Left lung (tissue), 10 donors: ENCODE data around the gene USP30. TPM values are rescaled to one million over a fixed set of nuclear protein-coding genes. Genes with fewer than 3 reads are reported as not detected.

Source experiments
- ATAC-seq: fragments of 200-7000 bp; cut with Tn5 transposase; one replicate; pipeline ENCODE4 v1.9.1; 2020; ENCODE audit warnings: moderate library complexity
- DNase-seq, 4 donors: peaks; one replicate each; pipeline ENCODE4 v3.0.0-alpha.2; 2013 to 2020
- H3K27ac ChIP-seq, 2 donors: fragments of 200-600 bp; sonication (generic) in 1 of 2; one replicate each; pipeline versions ENCODE4 v1.5.0 to v1.8.0; 2020 to 2021
- H3K27me3 ChIP-seq, 2 donors: fragments of 200-600 bp; sonication (generic) in 1 of 2; one replicate each; pipeline versions ENCODE4 v1.5.0 to v1.8.0; 2020 to 2021
- H3K36me3 ChIP-seq, 2 donors: fragments of 200-600 bp; sonication (generic) in 1 of 2; one replicate each; pipeline versions ENCODE4 v1.5.0 to v1.8.0; 2020 to 2021
- H3K4me1 ChIP-seq, 2 donors: fragments of 200-600 bp; one replicate each; pipeline ENCODE4 v1.8.0; 2021
- H3K4me3 ChIP-seq, 2 donors: fragments of 200-600 bp; sonication (generic) in 1 of 2; one replicate each; pipeline versions ENCODE4 v1.5.0 to v1.8.0; 2020 to 2021; ENCODE audit warnings: mild to moderate bottlenecking in 1 of 2
- H3K9me3 ChIP-seq, 2 donors: fragments of 200-600 bp; sonication (generic) in 1 of 2; one replicate each; pipeline versions ENCODE4 v1.5.0 to v1.8.0; 2020 to 2021
- intact Hi-C, 2 donors: fragments of 100-400 bp; cut with DNase I; formaldehyde crosslinking; loops; one replicate each; pipeline versions ENCODE4 v1.11.2 to v1.14.2; 2022
- polyA plus RNA-seq, 6 donors: library from polyadenylated mRNA; unstranded; fragments of 120-200 nt; gene quantifications; one replicate each; pipeline ENCODE4 v1.2.1, GENCODE V29; 2013; ENCODE audit not compliant: insufficient read length in 6 of 6
- total RNA-seq, 2 donors: library from RNA; stranded (reverse); fragmentation: NEBNext Ultra II Directional; extraction: Animal tissue kit (Norgen Biotek cat#: 25700); gene quantifications; one replicate each; pipeline ENCODE4 v1.2.1, GENCODE V29; 2021
- TF ChIP-seq, protein P1 (sequence below), 2 donors: fragments of 200-600 bp; sonication (generic) in 1 of 2; IDR thresholded peaks; one replicate each; pipeline versions ENCODE4 v1.5.0 to v1.8.0; 2021; ENCODE audit warnings: antibody characterized with exemption in 2 of 2
- donor health status: DM: no; HTN: yes; CAD: no.
- donor health status: DM: no; HTN: no; CAD: no.

Gene USP30
- total and polyA plus RNA-seq, 8 donors: 7.1 to 28.0 (median 24.3) TPM

DNA sequence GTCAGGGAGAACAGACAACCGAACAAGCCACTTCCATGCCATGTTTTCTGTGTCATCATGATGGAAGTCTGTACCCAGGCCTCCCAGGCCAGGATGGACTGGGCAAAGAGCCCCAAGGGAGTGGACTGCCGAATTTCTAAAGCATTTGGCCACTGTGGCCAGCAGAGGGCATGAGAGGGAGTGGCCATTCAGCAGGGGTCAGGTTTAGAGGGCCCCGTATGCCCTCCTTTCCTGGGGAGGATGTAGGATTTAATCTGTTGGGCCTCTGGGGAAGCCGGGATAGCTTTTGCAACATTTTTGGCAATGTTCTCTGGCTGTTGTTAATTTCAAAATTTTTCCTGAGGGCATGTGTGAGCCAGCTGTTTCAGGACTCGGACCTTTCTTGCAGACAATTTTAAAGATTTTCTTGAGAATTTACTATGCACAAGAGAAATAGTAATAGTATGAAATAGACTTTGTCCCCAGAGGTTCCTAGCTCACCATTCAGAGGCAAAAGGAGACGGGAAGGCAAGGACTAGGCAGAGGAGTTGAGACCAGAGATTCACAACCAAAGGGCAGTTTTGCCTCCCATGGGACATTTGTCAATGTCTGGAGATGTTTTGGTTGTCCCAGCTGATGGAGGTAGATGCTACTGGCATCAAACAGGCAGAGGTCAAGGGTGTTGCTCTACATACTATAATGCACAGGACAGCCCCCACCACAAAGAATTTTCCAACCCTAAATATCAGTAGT lies 82.0 kb downstream of the USP30 start:
- intact Hi-C loops: no loop called here
- Histone ChIP-seq H3K4me3 (no peak overlapping the region), H3K4me1 (no peaks in the 10 kb centered on the region), H3K9me3 (no peaks in the 10 kb centered on the region), H3K27ac (no peak overlapping the region), H3K27me3 (no peaks in the 10 kb centered on the region), H3K36me3 (no peaks in the 10 kb centered on the region)
- peak; percentile 71 for ATAC-seq
- DNase-seq: peak in 1 of 4 donors; percentile 48
- TF ChIP-seq, protein P1, sequence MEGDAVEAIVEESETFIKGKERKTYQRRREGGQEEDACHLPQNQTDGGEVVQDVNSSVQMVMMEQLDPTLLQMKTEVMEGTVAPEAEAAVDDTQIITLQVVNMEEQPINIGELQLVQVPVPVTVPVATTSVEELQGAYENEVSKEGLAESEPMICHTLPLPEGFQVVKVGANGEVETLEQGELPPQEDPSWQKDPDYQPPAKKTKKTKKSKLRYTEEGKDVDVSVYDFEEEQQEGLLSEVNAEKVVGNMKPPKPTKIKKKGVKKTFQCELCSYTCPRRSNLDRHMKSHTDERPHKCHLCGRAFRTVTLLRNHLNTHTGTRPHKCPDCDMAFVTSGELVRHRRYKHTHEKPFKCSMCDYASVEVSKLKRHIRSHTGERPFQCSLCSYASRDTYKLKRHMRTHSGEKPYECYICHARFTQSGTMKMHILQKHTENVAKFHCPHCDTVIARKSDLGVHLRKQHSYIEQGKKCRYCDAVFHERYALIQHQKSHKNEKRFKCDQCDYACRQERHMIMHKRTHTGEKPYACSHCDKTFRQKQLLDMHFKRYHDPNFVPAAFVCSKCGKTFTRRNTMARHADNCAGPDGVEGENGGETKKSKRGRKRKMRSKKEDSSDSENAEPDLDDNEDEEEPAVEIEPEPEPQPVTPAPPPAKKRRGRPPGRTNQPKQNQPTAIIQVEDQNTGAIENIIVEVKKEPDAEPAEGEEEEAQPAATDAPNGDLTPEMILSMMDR (IDR thresholded peaks at IDR 0.05): peak; percentile 31 to 39

DNA sequence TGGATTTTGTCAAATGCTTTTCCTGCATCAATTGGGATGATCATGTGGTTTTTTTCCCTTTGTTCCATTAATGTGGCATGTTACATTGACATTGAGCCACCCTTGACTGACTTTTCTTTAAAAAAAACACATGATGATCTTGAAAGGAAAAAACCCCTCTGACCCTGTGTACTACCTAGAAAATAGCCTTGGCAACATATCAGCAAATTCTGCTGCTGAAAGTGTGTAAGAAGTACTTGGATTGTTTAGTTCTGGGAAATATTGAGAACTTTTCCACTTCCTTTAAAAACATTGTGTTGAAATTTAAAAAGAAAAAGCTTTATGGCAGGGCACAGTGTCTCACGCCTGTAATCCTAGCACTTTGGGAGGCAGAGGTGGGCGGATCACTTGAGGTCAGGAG lies 84.7 kb downstream of the USP30 start:
- H3K36me3 ChIP-seq: no peaks in the 10 kb centered on the region
- no peaks in the 10 kb centered on the region for H3K9me3 ChIP-seq
- H3K27me3 ChIP-seq: no peaks in the 10 kb centered on the region
- intact Hi-C loops: no loop called here
- no peak for ATAC-seq
- DNase-seq: no peak
- H3K4me1 ChIP-seq: no peaks in the 10 kb centered on the region
- no peak overlapping the region for H3K27ac ChIP-seq
- TF ChIP-seq, protein P1 (IDR thresholded peaks at IDR 0.05): no peak
- H3K4me3 ChIP-seq: no peak overlapping the region

Other genes with a start within 250 kb of the USP30 start
- gene SSH1, start 195.0 kb upstream of the USP30 start, total RNA-seq: 10 to 100 TPM; 43.5 to 48.8 TPM
- gene SSH1, start 195.0 kb upstream of the USP30 start, polyA plus RNA-seq: 10 to 100 TPM; 20.8 to 27.4 (median 25.1) TPM
- gene DAO, start 172.5 kb upstream of the USP30 start, total RNA-seq: not detected
- not detected for gene DAO, start 172.5 kb upstream of the USP30 start, polyA plus RNA-seq
- gene SVOP, start 31.5 kb upstream of the USP30 start, total RNA-seq: not detected
- under 1 TPM; 0.09 to 0.24 (median 0.15) TPM for gene SVOP, start 31.5 kb upstream of the USP30 start, polyA plus RNA-seq
- 10 to 100 TPM in 1 of 2 donors, 1 to 10 TPM in 1; 7.3 to 17.4 TPM for gene ALKBH2, start 40.9 kb downstream of the USP30 start, total RNA-seq
- 10 to 100 TPM; 25.5 to 32.5 (median 29.7) TPM for gene ALKBH2, start 40.9 kb downstream of the USP30 start, polyA plus RNA-seq
- gene UNG, start 45.0 kb downstream of the USP30 start, total RNA-seq: 10 to 100 TPM; 22.4 to 27.0 TPM
- 10 to 100 TPM; 44.3 to 55.7 (median 49.2) TPM for gene UNG, start 45.0 kb downstream of the USP30 start, polyA plus RNA-seq
- 10 to 100 TPM; 14.8 to 16.8 TPM for gene ACACB, start 64.0 kb downstream of the USP30 start, total RNA-seq
- 10 to 100 TPM; 12.5 to 21.3 (median 15.7) TPM for gene ACACB, start 64.0 kb downstream of the USP30 start, polyA plus RNA-seq